HG03097 (cell line): ENCODE measurements around the gene HSF4.
"Not testable (repeated sequence)": the region's sequence is repeated elsewhere in the genome, so short reads cannot be mapped to it uniquely, and the experiment has no call there.

Experiments used
- ATAC-seq: cut with Tn5 transposase; IDR thresholded peaks from one replicate; pipeline ENCODE4 v1.9.1; 2021; ENCODE audit not compliant: unreplicated experiment, low FRiP score

Gene HSF4

GRCh38 chr16:67164599-67165061 is at the start of gene HSF4:
Gene HSF4, plus strand, starts transcription at chr16:67164745. Its CDS starts 67 bp downstream, at chr16:67164812.
- ATAC-seq = no peak

GRCh38 chr16:67114793-67115192 is 49.8 kb upstream of the HSF4 start:
- no peak for ATAC-seq

- no peak for ATAC-seq
Observed at GRCh38 chr16:67115639-67116038, 48.9 kb upstream of the HSF4 start.

- ATAC-seq = no peak
Observed at GRCh38 chr16:67116388-67117311, 47.9 kb upstream of the HSF4 start.

GRCh38 chr16:67117716-67118115 is 46.8 kb upstream of the HSF4 start:
- ATAC-seq = no peak

GRCh38 chr16:67120025-67120424 is 44.5 kb upstream of the HSF4 start:
- ATAC-seq = no peak

GRCh38 chr16:67122799-67123198 is 41.7 kb upstream of the HSF4 start:
- ATAC-seq = not testable (repeated sequence)

GRCh38 chr16:67128417-67128816 is 36.1 kb upstream of the HSF4 start:
- no peak for ATAC-seq

GRCh38 chr16:67128887-67129286 is 35.7 kb upstream of the HSF4 start:
- no peak for ATAC-seq

GRCh38 chr16:67129422-67129821 is 35.1 kb upstream of the HSF4 start:
- ATAC-seq = no peak

- ATAC-seq = no peak
Observed at GRCh38 chr16:67137605-67138004, 26.9 kb upstream of the HSF4 start.

GRCh38 chr16:67141391-67141790 is 23.2 kb upstream of the HSF4 start:
- no peak for ATAC-seq

- ATAC-seq = no peak
Observed at GRCh38 chr16:67142342-67142741, 22.2 kb upstream of the HSF4 start.

GRCh38 chr16:67144943-67145342 is 19.6 kb upstream of the HSF4 start:
- no peak for ATAC-seq

- no peak for ATAC-seq
Observed at GRCh38 chr16:67145746-67146145, 18.8 kb upstream of the HSF4 start.

GRCh38 chr16:67146523-67147357 is 17.8 kb upstream of the HSF4 start:
- ATAC-seq = no peak

- ATAC-seq = no peak
Observed at GRCh38 chr16:67147437-67148140, 17.0 kb upstream of the HSF4 start.

- ATAC-seq = no peak
Observed at GRCh38 chr16:67148221-67148620, 16.3 kb upstream of the HSF4 start.

GRCh38 chr16:67148656-67149275 is 15.8 kb upstream of the HSF4 start:
- ATAC-seq = no peak

GRCh38 chr16:67149276-67150046 is 15.1 kb upstream of the HSF4 start:
- no peak for ATAC-seq
